GM21825 (cell line): Measurements from ENCODE around the gene STK26.
"Not testable (repeated sequence)": the region's sequence is repeated elsewhere in the genome, so short reads cannot be mapped to it uniquely, and the experiment has no call there.

Experiments used
- ATAC-seq: cut with Tn5 transposase; IDR thresholded peaks from one replicate; pipeline ENCODE4 v1.9.1; 2021; ENCODE audit warnings: mild to moderate bottlenecking, moderate library complexity; ENCODE audit not compliant: unreplicated experiment

Gene STK26

GRCh38 chrX:132034648-132035047 is 11.5 kb downstream of the STK26 start:
- no peak for ATAC-seq

- no peak for ATAC-seq
Measured at GRCh38 chrX:132037479-132037993, 14.4 kb downstream of the STK26 start.

GRCh38 chrX:132040066-132040465 is 17.0 kb downstream of the STK26 start:
- no peak for ATAC-seq

GRCh38 chrX:132041015-132041414 is 17.9 kb downstream of the STK26 start:
- ATAC-seq, result no peak

GRCh38 chrX:132043977-132044376 is 20.9 kb downstream of the STK26 start:
- no peak for ATAC-seq

- ATAC-seq, result no peak
Measured at GRCh38 chrX:132044953-132045352, 21.9 kb downstream of the STK26 start.

DNA sequence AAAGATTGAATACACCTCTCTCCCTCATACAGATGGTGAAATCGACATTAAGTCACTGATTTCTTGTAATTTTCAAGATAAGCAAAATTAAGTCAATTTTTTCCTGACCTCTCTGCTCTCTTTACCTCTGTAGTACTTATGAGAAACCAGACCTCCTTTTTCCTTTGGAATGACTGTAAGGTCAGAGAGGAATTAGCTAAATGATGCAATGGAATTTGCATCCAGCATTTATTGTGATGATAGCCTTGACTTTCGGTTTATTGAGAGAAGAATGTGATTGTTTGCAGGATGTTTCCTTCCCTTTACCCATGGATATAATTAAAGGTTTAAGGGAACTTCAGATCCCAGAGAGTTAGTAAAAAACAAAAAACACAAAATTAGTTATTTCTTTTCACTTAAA is 22.4 kb downstream of the STK26 start:
- ATAC-seq, result no peak

- ATAC-seq, result no peak
Measured at GRCh38 chrX:132046533-132046932, 23.4 kb downstream of the STK26 start.

DNA sequence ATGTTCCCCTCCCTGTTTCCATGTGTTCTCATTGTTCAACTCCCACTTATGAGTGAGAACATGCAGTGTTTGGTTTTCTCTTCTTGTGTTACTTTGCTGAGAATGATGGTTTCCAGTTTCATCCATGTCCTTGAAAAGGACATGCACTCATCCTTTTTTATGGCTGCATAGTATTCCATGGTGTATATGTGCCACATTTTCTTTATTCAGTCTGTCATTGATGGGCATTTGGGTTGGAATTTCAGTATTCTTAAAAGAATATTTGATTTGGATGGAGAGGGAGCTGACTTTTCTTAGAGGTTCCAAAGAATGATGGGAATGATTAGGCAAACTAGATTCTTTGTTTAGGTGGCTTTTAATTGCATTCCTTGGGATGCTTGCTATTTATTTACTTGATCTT is 28.7 kb downstream of the STK26 start:
- not testable (repeated sequence) for ATAC-seq

GRCh38 chrX:132058050-132058449 is 34.9 kb downstream of the STK26 start:
- no peak for ATAC-seq

DNA sequence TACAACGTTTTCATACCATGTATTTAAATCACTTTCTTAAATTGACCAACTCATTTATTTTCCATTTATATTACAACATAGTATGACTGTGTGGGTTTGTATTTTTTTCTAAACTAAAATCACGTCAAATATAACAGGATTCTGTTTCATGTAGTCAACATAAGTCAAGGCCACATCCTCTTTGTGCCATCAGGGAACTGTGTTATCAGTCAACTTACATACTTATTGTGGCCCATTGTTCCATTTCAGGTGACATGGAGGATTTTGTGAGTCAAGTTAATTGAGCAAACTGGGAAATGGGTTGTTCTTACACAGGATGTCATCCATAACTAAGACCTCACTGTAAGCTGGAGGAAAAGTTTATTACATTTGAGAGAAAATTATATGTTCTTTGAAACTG is 35.9 kb downstream of the STK26 start:
- ATAC-seq, result no peak

GRCh38 chrX:132059973-132060540 is 37.0 kb downstream of the STK26 start:
- ATAC-seq, result no peak

DNA sequence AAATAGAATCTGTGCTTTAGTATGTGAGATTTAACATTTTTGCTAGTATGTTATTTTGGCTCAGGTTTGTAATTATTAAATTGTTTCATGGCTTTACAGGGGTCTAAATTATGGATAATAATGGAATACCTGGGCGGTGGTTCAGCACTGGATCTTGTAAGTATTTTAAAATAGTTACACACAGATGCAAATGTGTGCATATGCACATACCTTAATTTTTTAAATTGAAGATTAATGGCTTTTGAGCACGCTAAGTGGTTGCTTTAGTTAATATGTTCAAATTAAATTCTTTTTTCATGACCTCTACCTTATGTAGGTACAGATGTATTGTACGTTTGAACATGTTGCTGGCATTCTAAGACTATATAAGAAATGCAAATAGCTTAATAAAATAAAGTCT is 40.2 kb downstream of the STK26 start:
- ATAC-seq, result no peak

GRCh38 chrX:132063862-132064261 is 40.8 kb downstream of the STK26 start:
- ATAC-seq, result no peak

DNA sequence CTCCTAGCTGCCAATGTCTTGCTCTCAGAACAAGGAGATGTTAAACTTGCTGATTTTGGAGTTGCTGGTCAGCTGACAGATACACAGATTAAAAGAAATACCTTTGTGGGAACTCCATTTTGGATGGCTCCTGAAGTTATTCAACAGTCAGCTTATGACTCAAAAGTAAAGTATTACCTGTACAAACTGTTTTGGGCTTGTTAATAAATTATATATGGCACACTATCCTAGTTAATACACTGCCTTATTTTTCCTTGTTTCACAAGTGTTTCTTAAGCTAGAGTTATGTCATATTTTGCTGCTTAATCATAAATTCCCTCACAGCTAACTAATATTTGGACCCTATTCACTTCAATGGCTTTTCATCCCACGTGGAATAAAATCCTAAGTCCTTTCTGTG is 45.3 kb downstream of the STK26 start:
- ATAC-seq, result no peak

DNA sequence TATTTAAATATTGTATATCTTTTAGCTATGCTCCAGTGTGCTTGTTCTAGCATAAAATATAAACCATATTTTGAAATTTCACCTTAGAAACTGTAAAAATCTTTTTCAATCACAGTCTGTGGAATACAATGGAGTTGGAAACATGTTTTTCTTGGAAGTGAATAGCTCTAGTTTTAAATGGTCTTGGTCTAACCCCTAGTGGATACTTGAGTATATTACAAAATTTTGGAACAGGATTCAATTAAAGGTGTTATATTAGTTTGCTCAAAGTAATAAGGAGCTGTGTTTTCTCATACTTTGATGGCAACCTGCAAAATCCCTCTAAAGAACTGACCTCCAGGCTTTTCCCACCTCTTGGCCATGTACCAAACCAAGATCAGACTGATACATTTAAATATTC is 48.2 kb downstream of the STK26 start:
- ATAC-seq, result no peak

- ATAC-seq, result no peak
Measured at GRCh38 chrX:132077414-132077813, 54.3 kb downstream of the STK26 start.

GRCh38 chrX:132077912-132078311 is 54.8 kb downstream of the STK26 start:
- no peak for ATAC-seq

DNA sequence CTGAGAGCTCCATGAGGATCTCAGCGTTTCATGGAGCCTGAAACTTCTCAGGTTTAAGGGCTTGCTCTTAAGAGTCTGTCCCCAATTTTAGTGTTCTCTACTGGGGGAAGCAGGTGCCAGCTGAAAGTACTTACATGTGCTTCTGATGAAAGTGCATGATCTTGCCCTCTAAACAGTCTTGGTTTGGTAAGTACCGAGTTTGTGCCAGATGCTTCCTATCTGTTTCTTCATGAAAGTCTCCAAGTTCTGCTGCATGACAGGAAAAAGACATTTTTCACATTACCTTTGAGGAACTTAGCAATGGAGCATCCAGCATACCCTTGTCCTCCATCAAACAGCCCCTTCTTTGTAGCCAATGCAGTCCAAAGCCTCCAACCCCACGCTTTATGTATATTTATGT is 62.7 kb downstream of the STK26 start:
- ATAC-seq, result no peak

GRCh38 chrX:132086672-132087071 is 63.6 kb downstream of the STK26 start:
- ATAC-seq, result no peak

DNA sequence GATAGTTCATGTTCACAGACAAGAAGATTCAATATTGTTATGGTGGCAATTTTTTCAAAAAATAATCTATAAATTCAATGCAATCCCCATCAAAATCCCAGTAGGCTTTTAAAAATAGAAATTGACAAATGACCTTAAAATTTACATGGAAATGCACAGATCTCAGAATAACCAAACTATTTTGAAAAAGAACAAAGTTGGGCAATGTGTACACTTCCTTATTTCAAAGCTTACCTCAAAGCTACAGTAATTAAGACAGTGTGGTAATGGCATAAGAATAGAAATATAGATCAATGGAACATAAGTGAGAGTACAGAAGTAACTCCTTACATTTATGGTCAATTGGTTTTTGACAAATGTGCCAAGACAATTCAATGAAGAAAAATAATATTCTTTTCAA is 65.8 kb downstream of the STK26 start:
- ATAC-seq, result no peak

- ATAC-seq, result no peak
Measured at GRCh38 chrX:132090403-132091159, 67.5 kb downstream of the STK26 start.
